ENCODE results near the gene CEP162. TPM values are rescaled to one million over a fixed set of nuclear protein-coding genes. Genes with fewer than 3 reads are reported as not detected.

CEP162 gene
- total RNA-seq, 4 donors from 2014 or later, result 2.0 to 9.6 (median 6.4) TPM

GRCh38 chr6:84183430-84183829, 44.0 kb downstream of the CEP162 start:
- Histone ChIP-seq H3K4me3 (no peak overlapping the region), H3K36me3 (peaks cover 12% of the 10 kb centered on the region), H3K27me3 (no peaks in the 10 kb centered on the region), H3K27ac (no peak overlapping the region), H3K9me3 (no peaks in the 10 kb centered on the region), H3K4me1 (no peaks in the 10 kb centered on the region)
- DNase-seq (ENCODE audit: low spot score in 2 of 2), result no peak
- no peak for TF ChIP-seq EP300 (IDR thresholded peaks at IDR 0.05)
- TF ChIP-seq, protein P1, sequence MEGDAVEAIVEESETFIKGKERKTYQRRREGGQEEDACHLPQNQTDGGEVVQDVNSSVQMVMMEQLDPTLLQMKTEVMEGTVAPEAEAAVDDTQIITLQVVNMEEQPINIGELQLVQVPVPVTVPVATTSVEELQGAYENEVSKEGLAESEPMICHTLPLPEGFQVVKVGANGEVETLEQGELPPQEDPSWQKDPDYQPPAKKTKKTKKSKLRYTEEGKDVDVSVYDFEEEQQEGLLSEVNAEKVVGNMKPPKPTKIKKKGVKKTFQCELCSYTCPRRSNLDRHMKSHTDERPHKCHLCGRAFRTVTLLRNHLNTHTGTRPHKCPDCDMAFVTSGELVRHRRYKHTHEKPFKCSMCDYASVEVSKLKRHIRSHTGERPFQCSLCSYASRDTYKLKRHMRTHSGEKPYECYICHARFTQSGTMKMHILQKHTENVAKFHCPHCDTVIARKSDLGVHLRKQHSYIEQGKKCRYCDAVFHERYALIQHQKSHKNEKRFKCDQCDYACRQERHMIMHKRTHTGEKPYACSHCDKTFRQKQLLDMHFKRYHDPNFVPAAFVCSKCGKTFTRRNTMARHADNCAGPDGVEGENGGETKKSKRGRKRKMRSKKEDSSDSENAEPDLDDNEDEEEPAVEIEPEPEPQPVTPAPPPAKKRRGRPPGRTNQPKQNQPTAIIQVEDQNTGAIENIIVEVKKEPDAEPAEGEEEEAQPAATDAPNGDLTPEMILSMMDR (IDR thresholded peaks at IDR 0.05), result no peak
- TF ChIP-seq POLR2A (IDR thresholded peaks at IDR 0.05), result no peak
- no peak for TF ChIP-seq POLR2AphosphoS5 (IDR thresholded peaks at IDR 0.05)
- WGBS, result 98% methylated on average over 1 of the region's 1 CpG

GRCh38 chr6:84182001-84182400, 45.4 kb downstream of the CEP162 start:
- Histone ChIP-seq H3K4me1 (no peaks in the 10 kb centered on the region), H3K27ac (no peak overlapping the region), H3K9me3 (no peaks in the 10 kb centered on the region), H3K4me3 (no peak overlapping the region), H3K27me3 (no peaks in the 10 kb centered on the region), H3K36me3 (peaks cover 12% of the 10 kb centered on the region)
- no peak for DNase-seq (ENCODE audit: low spot score in 2 of 2)
- 83% methylated on average over 1 of the region's 1 CpG for WGBS
- TF ChIP-seq POLR2AphosphoS5 (IDR thresholded peaks at IDR 0.05) (no peak), POLR2A (IDR thresholded peaks at IDR 0.05) (no peak), EP300 (IDR thresholded peaks at IDR 0.05) (no peak)
- TF ChIP-seq, protein P1 (IDR thresholded peaks at IDR 0.05), result no peak

DNA sequence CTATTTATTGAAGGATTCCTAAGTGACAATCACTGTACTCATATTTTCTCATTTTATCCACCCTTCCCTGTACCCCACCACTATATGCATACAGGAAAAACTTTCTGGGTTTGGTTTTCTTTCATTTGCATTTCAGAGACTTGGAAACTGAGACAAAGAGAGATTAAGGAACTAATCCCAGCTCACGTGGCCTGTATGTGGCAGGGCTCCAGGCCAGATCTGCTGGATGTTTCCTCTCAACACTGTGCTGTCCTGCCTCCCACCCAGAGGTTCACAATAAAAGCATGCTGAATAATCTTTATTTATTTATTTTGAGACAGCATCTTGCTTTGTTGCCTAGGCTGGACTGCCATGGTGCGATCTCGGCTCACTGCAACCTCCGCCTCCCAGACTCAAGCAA, 50.2 kb downstream of the CEP162 start:
- Histone ChIP-seq H3K27me3 (no peaks in the 10 kb centered on the region), H3K4me3 (no peak overlapping the region), H3K9me3 (no peaks in the 10 kb centered on the region), H3K4me1 (no peaks in the 10 kb centered on the region), H3K36me3 (peaks cover 3% of the 10 kb centered on the region), H3K27ac (no peak overlapping the region)
- TF ChIP-seq POLR2AphosphoS5 (IDR thresholded peaks at IDR 0.05), result no peak
- TF ChIP-seq, protein P1 (IDR thresholded peaks at IDR 0.05), result no peak
- no peak for TF ChIP-seq POLR2A (IDR thresholded peaks at IDR 0.05)
- TF ChIP-seq EP300 (IDR thresholded peaks at IDR 0.05), result no peak
- WGBS, result 81% methylated on average over 4 of the region's 4 CpGs
- DNase-seq (ENCODE audit: low spot score in 2 of 2), result no peak

DNA sequence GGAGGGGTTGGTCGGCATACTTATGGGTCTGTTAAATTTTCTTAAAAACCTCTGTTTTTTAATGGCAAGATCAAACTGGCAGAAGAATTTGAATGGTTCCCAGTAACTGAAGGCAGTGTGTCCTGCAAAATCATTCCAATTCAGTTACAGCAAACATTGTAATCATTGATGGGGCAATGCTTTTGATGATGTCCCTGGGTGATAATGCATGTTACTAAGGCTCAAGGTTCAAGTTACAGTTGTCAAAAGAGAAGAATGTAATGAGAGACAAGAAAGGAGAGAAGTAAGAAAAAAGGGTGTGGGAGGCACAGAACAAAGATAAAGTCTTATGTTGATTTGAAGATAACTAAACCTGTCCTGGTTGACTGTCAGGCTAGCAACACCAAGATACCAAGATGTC, 54.9 kb downstream of the CEP162 start:
- H3K27me3 ChIP-seq, result no peaks in the 10 kb centered on the region
- H3K27ac ChIP-seq, result no peak overlapping the region
- DNase-seq (ENCODE audit: low spot score in 2 of 2), result no peak
- H3K4me1 ChIP-seq, result no peaks in the 10 kb centered on the region
- peaks cover 16% of the 10 kb centered on the region for H3K36me3 ChIP-seq
- H3K4me3 ChIP-seq, result no peak overlapping the region
- no peaks in the 10 kb centered on the region for H3K9me3 ChIP-seq
- TF ChIP-seq POLR2AphosphoS5 (IDR thresholded peaks at IDR 0.05) (no peak), EP300 (IDR thresholded peaks at IDR 0.05) (no peak), POLR2A (IDR thresholded peaks at IDR 0.05) (no peak)
- TF ChIP-seq, protein P1 (IDR thresholded peaks at IDR 0.05), result no peak
- WGBS, result 88% methylated on average over 1 of the region's 1 CpG

DNA sequence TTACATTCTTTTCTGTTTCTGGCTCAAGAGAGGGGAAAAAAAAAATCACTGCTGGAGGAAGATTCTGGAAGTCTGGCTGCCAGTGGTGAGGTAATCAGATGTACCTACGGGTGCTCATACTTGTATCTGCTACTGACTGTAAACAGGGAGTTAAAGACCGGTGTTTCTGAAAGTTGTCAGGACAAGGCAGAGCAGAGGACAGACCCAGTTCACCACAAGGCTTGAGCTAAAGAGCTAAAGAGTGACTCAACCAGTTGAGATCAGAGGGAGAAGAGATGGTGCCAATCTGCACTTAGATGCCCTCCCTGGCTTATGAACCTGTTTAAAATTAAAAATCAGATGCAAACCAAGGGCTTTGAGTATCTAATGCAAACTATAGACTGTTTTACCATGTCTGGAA, 55.4 kb downstream of the CEP162 start:
- Histone ChIP-seq H3K9me3 (no peaks in the 10 kb centered on the region), H3K27ac (no peak overlapping the region), H3K27me3 (no peaks in the 10 kb centered on the region), H3K4me1 (no peaks in the 10 kb centered on the region), H3K4me3 (no peak overlapping the region), H3K36me3 (peaks cover 20% of the 10 kb centered on the region)
- 80% methylated on average over 2 of the region's 2 CpGs for WGBS
- TF ChIP-seq, protein P1 (IDR thresholded peaks at IDR 0.05), result no peak
- TF ChIP-seq EP300 (IDR thresholded peaks at IDR 0.05), result no peak
- TF ChIP-seq POLR2AphosphoS5 (IDR thresholded peaks at IDR 0.05), result no peak
- no peak for TF ChIP-seq POLR2A (IDR thresholded peaks at IDR 0.05)
- no peak for DNase-seq (ENCODE audit: low spot score in 2 of 2)
